CD4-positive, CD25-positive, alpha-beta regulatory T cell (primary cell): Measurements from ENCODE around the gene C2CD4D. TPM values are rescaled to one million over a fixed set of nuclear protein-coding genes. Genes with fewer than 3 reads are reported as not detected.

Experiments used
- ATAC-seq, 2 donors: fragments of 150-1000 bp; cut with Tn5 transposase; one replicate each; pipeline ENCODE4 v1.10.0; 2021; ENCODE audit warnings: low read depth in 2 of 2, moderate number of reproducible peaks in 2 of 2, moderate library complexity in 1 of 2
- DNase-seq, 3 donors: peaks; one replicate each; pipeline versions ENCODE4 v3.0.0 to v3.0.0-alpha.2; 2012 to 2022; ENCODE audit warnings: mixed read lengths in 1 of 3
- H3K27ac ChIP-seq: one replicate; pipeline ENCODE4 v1.7.0; 2013; ENCODE audit warnings: mild to moderate bottlenecking, low read length; ENCODE audit not compliant: insufficient read depth, poor library complexity, severe bottlenecking
- H3K27me3 ChIP-seq: one replicate; pipeline ENCODE4 v1.7.0; 2013; ENCODE audit warnings: low read length; ENCODE audit not compliant: control insufficient read depth, insufficient read depth
- H3K36me3 ChIP-seq: one replicate; pipeline ENCODE4 v1.7.0; 2013; ENCODE audit warnings: mild to moderate bottlenecking, low read length, moderate library complexity; ENCODE audit not compliant: control insufficient read depth, insufficient read depth
- H3K4me1 ChIP-seq: 2 replicates; pipeline ENCODE4 v1.7.0; 2013; ENCODE audit warnings: mild to moderate bottlenecking, low read length; ENCODE audit not compliant: insufficient read depth, control insufficient read depth, poor library complexity, severe bottlenecking
- H3K4me3 ChIP-seq: one replicate; pipeline ENCODE4 v1.7.0; 2013; ENCODE audit warnings: low read depth, mild to moderate bottlenecking, low read length, moderate library complexity
- H3K9me3 ChIP-seq, 2 experiments: 1 replicate in 1 of 2; 2 replicates in 1 of 2; pipeline ENCODE4 v1.7.0; 2013; ENCODE audit warnings: low read length in 2 of 2, mild to moderate bottlenecking in 1 of 2, moderate library complexity in 1 of 2; ENCODE audit not compliant: control insufficient read depth in 2 of 2
- H3K27ac Mint-ChIP-seq, 3 donors: one replicate each; pipeline ENCODE4 v1.8.0; 2020 to 2022; ENCODE audit warnings: mild to moderate bottlenecking in 3 of 3, mixed read lengths in 3 of 3, moderate library complexity in 2 of 3
- H3K27me3 Mint-ChIP-seq: one replicate; pipeline ENCODE4 v1.8.0; 2022; ENCODE audit warnings: mild to moderate bottlenecking, mixed read lengths
- H3K36me3 Mint-ChIP-seq: one replicate; pipeline ENCODE4 v1.8.0; 2020; ENCODE audit warnings: mixed read lengths
- H3K4me1 Mint-ChIP-seq, 4 donors: one replicate each; pipeline ENCODE4 v1.8.0; 2020 to 2022; ENCODE audit warnings: mixed read lengths in 4 of 4, mild to moderate bottlenecking in 1 of 4
- H3K4me3 Mint-ChIP-seq, 4 donors: one replicate each; pipeline ENCODE4 v1.8.0; 2020 to 2022; ENCODE audit warnings: mild to moderate bottlenecking in 4 of 4, mixed read lengths in 4 of 4, moderate library complexity in 3 of 4
- H3K9me3 Mint-ChIP-seq, 7 donors: one replicate each; pipeline ENCODE4 v1.8.0; 2020 to 2022; ENCODE audit warnings: mixed read lengths in 7 of 7, mild to moderate bottlenecking in 3 of 7, moderate library complexity in 2 of 7
- polyA plus RNA-seq, 4 donors: library from polyadenylated mRNA; unstranded; fragments of 300-500 nt; fragmentation: Illumina TruSeq; gene quantifications; one replicate each; pipeline ENCODE4 v1.2.3, GENCODE V29; 2021
- total RNA-seq: library from RNA; stranded (reverse); gene quantifications from one replicate; pipeline ENCODE4 v1.2.3, GENCODE V29; 2022

C2CD4D gene
- total and polyA plus RNA-seq, 5 donors from 2014 or later: 0.94 to 4.0 (median 2.2) TPM

DNA sequence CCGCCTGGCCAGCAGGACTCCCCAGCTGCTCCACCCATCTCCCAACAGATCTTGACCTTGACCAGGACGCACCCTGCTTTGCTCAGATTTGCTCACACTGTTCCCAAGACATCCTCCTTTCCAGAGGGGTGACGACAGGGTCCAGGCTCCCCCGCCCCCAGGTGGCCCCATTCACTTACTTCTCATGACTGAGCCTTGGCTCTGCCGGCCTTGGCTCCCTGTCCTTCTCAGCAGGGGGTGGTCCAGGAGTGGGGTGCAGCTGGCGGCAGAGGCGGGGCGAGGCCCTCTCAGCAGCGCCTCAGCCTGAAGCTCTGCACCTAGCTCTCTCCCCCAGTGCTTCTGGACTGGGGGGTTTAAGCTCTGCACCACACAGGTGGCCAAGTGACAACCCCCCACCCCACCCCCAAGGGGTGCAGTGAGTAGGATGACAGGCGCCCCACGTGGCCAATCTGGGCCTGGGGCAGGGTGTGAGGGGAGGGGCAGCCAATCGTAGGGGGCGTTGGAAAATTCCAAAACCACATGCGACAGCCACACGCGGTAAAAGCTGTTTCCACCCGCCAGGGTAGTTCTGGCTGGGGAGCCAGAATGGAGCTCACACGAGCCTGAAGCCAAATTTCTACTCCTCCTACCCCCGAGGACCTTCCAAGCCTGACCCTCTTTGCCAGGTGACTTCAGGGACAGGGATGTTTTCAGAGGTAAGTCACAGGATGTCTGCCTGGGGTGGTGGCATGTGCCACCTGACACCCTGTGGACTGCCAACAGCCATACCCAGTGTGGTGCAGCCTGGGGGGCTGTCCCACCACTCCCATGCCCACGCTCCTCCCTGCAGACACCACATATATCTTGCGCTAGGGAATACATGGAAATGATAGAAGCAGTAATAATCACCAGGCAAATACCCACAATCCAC is 13.6 kb downstream of the C2CD4D start:
- H3K9me3 ChIP-seq: no peaks in the 10 kb centered on the region
- Mint-ChIP-seq H3K4me1 (peaks cover 7 to 71% (median 37%) of the 10 kb centered on the region in 4 donors), H3K27ac (peak overlapping the region; percentile 91 to 93 (median 91)), H3K9me3 (no peaks in the 10 kb centered on the region), H3K4me3 (peak overlapping the region; percentile 77 to 87 (median 85)), H3K27me3 (no peaks in the 10 kb centered on the region), H3K36me3 (no peaks in the 10 kb centered on the region)
- DNase-seq (no peak), ATAC-seq (no peak)
- no peaks in the 10 kb centered on the region for H3K27me3 ChIP-seq
- peak overlapping the region; percentile 19 for H3K4me3 ChIP-seq
- peaks cover 68% of the 10 kb centered on the region for H3K4me1 ChIP-seq
- H3K36me3 ChIP-seq: no peaks in the 10 kb centered on the region
- H3K27ac ChIP-seq: peak overlapping the region; percentile 45

DNA sequence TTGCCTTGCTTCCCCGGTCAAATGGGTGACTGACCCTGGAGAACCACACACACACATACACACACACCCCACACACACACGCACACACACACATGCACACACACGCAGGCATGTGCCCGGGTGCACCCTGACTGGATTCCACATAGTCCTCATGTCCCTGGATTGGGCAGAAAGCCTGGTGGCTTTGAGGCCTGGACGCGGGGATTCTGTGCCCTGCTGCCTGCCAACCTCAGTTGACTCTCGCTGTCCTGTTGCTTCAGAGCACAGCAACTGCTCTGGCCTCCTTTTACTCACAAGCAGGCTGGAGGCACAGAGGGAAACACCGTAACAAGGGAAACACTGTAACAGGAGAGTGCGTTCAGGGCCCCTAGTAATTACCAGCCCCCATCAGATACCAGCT is 14.4 kb downstream of the C2CD4D start:
- DNase-seq: no peak
- Mint-ChIP-seq H3K4me3 (peak overlapping the region; percentile 65 to 87 (median 81)), H3K4me1 (peaks cover 14 to 72% (median 44%) of the 10 kb centered on the region in 4 donors), H3K36me3 (no peaks in the 10 kb centered on the region), H3K9me3 (no peaks in the 10 kb centered on the region), H3K27me3 (no peaks in the 10 kb centered on the region), H3K27ac (peak overlapping the region; percentile 58 to 93 (median 91))
- H3K36me3 ChIP-seq: no peaks in the 10 kb centered on the region
- H3K9me3 ChIP-seq: no peaks in the 10 kb centered on the region
- ATAC-seq: no peak
- no peaks in the 10 kb centered on the region for H3K27me3 ChIP-seq
- H3K4me1 ChIP-seq: peaks cover 68% of the 10 kb centered on the region
- H3K27ac ChIP-seq: no peak overlapping the region
- H3K4me3 ChIP-seq: peak overlapping the region; percentile 19

DNA sequence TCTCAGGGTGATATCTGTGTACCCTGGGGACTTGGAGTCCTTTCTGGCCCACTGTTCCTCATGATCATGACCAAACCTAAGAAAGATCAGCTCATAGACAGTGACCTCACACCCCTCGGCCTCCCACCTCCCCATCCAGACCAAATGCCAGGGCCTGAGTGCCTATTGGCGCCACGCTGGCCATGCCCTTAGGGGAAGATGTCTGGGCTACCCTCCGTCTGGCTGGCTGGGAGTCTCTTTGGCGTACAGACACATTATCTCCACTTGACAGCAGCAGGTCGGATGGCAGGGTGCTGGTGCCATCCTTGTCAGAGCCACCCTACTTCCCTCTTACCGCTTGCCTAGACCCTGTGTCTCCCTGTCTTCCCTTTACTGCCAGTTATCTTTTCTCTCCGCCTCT is 16.4 kb downstream of the C2CD4D start:
- Histone ChIP-seq H3K9me3 (no peaks in the 10 kb centered on the region), H3K4me1 (peaks cover 56% of the 10 kb centered on the region), H3K36me3 (no peaks in the 10 kb centered on the region), H3K4me3 (no peak overlapping the region), H3K27ac (peak overlapping the region; percentile 49), H3K27me3 (no peaks in the 10 kb centered on the region)
- Mint-ChIP-seq H3K27me3 (no peaks in the 10 kb centered on the region), H3K4me1 (peaks cover 7 to 65% (median 37%) of the 10 kb centered on the region in 4 donors), H3K36me3 (no peaks in the 10 kb centered on the region), H3K9me3 (no peaks in the 10 kb centered on the region), H3K27ac (peak overlapping the region in 2 of 3 donors; percentile 12 to 83), H3K4me3 (peak overlapping the region; percentile 63 to 87 (median 72))
- DNase-seq: no peak
- no peak for ATAC-seq

DNA sequence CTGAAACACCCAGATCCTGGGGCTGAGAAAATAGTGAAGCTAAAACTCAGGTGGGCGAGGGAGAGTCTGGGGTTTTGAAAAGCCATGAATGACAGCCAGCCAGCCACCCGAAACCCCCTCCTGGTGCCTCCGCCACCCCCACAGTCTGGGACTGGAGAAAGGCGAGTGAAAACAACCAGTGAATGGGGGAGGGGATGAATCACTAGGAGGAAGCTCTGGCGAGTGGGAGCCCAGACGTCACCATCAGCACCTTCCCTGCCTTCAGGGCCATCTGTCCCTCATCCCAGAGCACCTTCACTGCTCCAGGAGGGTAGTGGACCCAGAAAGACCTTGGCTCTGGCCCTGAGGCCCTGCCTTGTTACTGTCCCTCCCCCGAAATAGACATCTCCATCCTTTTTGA is 17.2 kb downstream of the C2CD4D start:
- Mint-ChIP-seq H3K27ac (peak overlapping the region; percentile 12 to 83 (median 80)), H3K36me3 (no peaks in the 10 kb centered on the region), H3K27me3 (no peaks in the 10 kb centered on the region), H3K4me1 (peaks cover 7 to 64% (median 37%) of the 10 kb centered on the region in 4 donors), H3K9me3 (no peaks in the 10 kb centered on the region), H3K4me3 (peak overlapping the region; percentile 63 to 87 (median 72))
- Histone ChIP-seq H3K27ac (peak overlapping the region; percentile 49), H3K9me3 (no peaks in the 10 kb centered on the region), H3K4me3 (no peak overlapping the region), H3K36me3 (no peaks in the 10 kb centered on the region), H3K27me3 (no peaks in the 10 kb centered on the region), H3K4me1 (peaks cover 53% of the 10 kb centered on the region)
- DNase-seq: no peak
- no peak for ATAC-seq

DNA sequence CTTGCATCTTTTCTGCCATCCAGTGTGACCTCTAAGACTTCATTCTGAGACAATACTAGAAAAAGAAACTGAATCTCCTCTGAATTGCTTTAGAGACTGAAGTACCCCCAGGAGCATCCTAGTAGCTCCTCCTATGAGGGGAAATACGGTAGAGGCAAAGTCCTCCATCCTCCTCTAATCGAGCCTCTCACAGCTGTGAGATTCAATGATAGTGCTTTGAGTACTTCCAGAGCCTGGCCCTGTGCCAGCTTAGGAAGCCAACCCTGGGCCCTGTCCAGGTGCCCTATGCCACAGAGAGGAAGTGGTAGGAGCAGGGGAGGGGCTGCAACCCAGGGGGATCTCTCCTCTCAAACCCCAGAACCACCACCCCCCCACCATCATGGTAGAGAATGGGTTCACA is 18.7 kb downstream of the C2CD4D start:
- no peaks in the 10 kb centered on the region for H3K9me3 Mint-ChIP-seq
- peak overlapping the region in 2 of 3 donors; percentile 83 to 91 for H3K27ac Mint-ChIP-seq
- no peaks in the 10 kb centered on the region for H3K27me3 ChIP-seq
- no peaks in the 10 kb centered on the region for H3K9me3 ChIP-seq
- H3K4me3 ChIP-seq: peak overlapping the region; percentile 32
- peak overlapping the region; percentile 56 for H3K27ac ChIP-seq
- peak in 1 of 3 donors; percentile 38 for DNase-seq
- peaks cover 57% of the 10 kb centered on the region for H3K4me1 ChIP-seq
- H3K4me3 Mint-ChIP-seq: peak overlapping the region in 3 of 4 donors; percentile 30 to 85 (median 65)
- H3K36me3 ChIP-seq: no peaks in the 10 kb centered on the region
- no peaks in the 10 kb centered on the region for H3K27me3 Mint-ChIP-seq
- no peaks in the 10 kb centered on the region for H3K36me3 Mint-ChIP-seq
- ATAC-seq: peak in 1 of 2 donors; percentile 22
- H3K4me1 Mint-ChIP-seq: peaks cover 7 to 67% (median 42%) of the 10 kb centered on the region in 4 donors

DNA sequence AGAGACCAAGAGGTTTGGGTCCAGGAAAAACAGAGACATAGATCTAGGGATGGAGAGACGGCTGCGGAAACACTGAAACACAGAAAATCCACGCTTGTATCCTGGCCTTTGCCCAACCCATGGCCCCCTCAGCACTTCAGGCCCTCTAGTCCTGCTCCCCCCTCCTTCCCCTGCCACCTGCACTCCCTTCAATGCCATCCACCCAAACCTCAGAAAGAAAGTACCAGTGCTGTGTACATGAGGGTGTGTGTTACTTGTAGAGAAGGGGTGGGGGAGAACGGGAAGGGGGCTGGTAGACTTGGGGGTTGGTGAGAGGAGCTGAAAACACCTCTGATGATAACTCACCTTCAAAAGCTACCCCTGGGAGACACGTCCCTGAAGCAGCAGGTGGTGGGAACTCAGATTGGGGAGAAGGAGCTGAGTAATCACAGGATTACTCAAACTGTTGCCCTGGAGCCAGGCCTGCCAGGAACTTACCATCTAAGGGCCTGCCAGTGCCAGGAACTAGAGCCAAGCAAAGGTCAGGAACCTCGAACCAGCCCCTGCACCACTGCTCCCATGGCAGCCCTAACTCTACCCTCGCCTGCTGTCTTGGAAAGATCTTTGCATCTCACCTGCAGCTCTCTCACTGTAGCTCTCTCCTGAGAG is 19.5 kb downstream of the C2CD4D start:
- Histone ChIP-seq H3K9me3 (no peaks in the 10 kb centered on the region), H3K4me1 (peaks cover 65% of the 10 kb centered on the region), H3K4me3 (no peak overlapping the region), H3K27me3 (no peaks in the 10 kb centered on the region), H3K27ac (peak overlapping the region; percentile 37), H3K36me3 (no peaks in the 10 kb centered on the region)
- Mint-ChIP-seq H3K27me3 (no peaks in the 10 kb centered on the region), H3K36me3 (no peaks in the 10 kb centered on the region), H3K4me1 (peaks cover 7 to 72% (median 47%) of the 10 kb centered on the region in 4 donors), H3K4me3 (peak overlapping the region; percentile 15 to 66 (median 48)), H3K27ac (peak overlapping the region; percentile 68 to 91 (median 83)), H3K9me3 (no peaks in the 10 kb centered on the region)
- ATAC-seq: no peak
- no peak for DNase-seq

DNA sequence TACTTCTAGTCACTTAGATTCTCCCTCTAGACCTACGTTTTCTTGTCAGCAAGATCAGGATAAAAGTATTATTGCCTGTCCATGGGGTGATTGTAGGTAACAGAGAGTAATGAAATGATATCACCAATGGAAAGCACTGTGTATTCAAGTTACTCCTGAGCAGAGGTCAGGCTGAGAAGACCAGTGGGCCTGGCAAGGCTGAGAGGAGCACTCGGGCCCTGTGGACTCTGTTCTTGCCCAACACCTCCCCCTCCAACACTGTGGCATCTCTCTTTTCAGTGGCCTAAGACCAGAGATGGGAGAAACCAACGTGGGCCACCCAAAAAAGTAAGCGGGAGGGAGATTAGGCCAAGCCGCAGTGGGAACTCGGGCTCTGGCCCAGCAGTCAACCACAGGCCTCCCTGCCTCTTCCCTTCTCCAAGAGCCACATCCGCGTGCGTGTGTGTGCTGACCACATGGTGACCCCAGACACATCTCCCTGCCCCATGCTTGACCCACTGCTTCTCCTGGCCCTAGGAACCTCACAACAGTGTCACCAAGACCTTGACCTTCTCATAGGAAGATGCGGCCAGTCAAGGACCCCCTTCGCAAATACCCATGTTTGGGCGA is 20.3 kb downstream of the C2CD4D start:
- DNase-seq (no peak), ATAC-seq (no peak)
- H3K4me1 ChIP-seq: peaks cover 70% of the 10 kb centered on the region
- peak overlapping the region; percentile 35 to 79 (median 41) for H3K27ac Mint-ChIP-seq
- H3K4me3 ChIP-seq: no peak overlapping the region
- no peak overlapping the region for H3K27ac ChIP-seq
- no peaks in the 10 kb centered on the region for H3K36me3 Mint-ChIP-seq
- no peaks in the 10 kb centered on the region for H3K9me3 Mint-ChIP-seq
- no peaks in the 10 kb centered on the region for H3K36me3 ChIP-seq
- H3K27me3 ChIP-seq: no peaks in the 10 kb centered on the region
- no peaks in the 10 kb centered on the region for H3K27me3 Mint-ChIP-seq
- H3K9me3 ChIP-seq: no peaks in the 10 kb centered on the region
- H3K4me1 Mint-ChIP-seq: peaks cover 7 to 79% (median 51%) of the 10 kb centered on the region in 4 donors
- peak overlapping the region in 1 of 4 donors; percentile 31 for H3K4me3 Mint-ChIP-seq
